ENCODE results near the gene ABCA2. TPM values are rescaled to one million over a fixed set of nuclear protein-coding genes. Genes with fewer than 3 reads are reported as not detected.
A peak's percentile ranks its signal among the peaks of the same experiment; 100 is the strongest.

ABCA2 gene
- total RNA-seq, 1 experiment from 2014 or later = 22.4 TPM

- TF ChIP-seq CTCF (conservative IDR thresholded peaks at IDR 0.05) = no peak
- Histone ChIP-seq H2AFZ (ENCODE audit: low read length) (no peak within 1 kb of the TSS), H2BK5ac (ENCODE audit: insufficient read length, low read length) (no peak within 1 kb of the TSS), H3K9ac (ENCODE audit: extremely low read depth, insufficient read length, low read length) (peak within 1 kb of the TSS; percentile 16), H3K18ac (ENCODE audit: insufficient read length, low read depth, low read length) (peak within 1 kb of the TSS; percentile 32), H2BK120ac (ENCODE audit: low read depth, low read length, poor library complexity, severe bottlenecking) (no peak within 1 kb of the TSS), H4K20me1 (ENCODE audit: control insufficient read depth, insufficient read depth, insufficient read length) (peaks cover 4% of the 10 kb centered on the region), H4K8ac (replicated peaks; ENCODE audit: insufficient read length, low read depth, low read length) (no peak within 1 kb of the TSS), H3K56ac (ENCODE audit: insufficient read length, low read depth, low read length) (no peak within 1 kb of the TSS), H3K27me3 (ENCODE audit: insufficient read depth, low read length) (no peaks in the 10 kb centered on the region), H3K4me1 (ENCODE audit: insufficient read depth, low read length) (peaks cover 7% of the 10 kb centered on the region; the same call in 1 of the 2 replicates), H3T11ph (ENCODE audit: low read length) (no peak within 1 kb of the TSS), H2BK15ac (ENCODE audit: low read depth, low read length) (no peak within 1 kb of the TSS), H3K79me1 (ENCODE audit: insufficient read depth, low read depth, low read length, poor library complexity, severe bottlenecking) (no peaks in the 10 kb centered on the region), H3K4me2 (ENCODE audit: insufficient read depth, insufficient read length, low read length) (peak within 1 kb of the TSS; percentile 35), H3K23ac (ENCODE audit: insufficient read length, low read depth, low read length) (no peak within 1 kb of the TSS), H2BK20ac (ENCODE audit: low read depth, low read length, poor library complexity, severe bottlenecking) (no peak within 1 kb of the TSS), H2AK5ac (ENCODE audit: insufficient read length, low read length) (no peak within 1 kb of the TSS), H3K79me2 (ENCODE audit: insufficient read depth, low read length) (no peaks in the 10 kb centered on the region), H3K14ac (ENCODE audit: insufficient read depth, low read length) (peak within 1 kb of the TSS; percentile 64), H3K9me3 (ENCODE audit: control insufficient read depth, low read depth, low read length) (no peaks in the 10 kb centered on the region), H4K5ac (ENCODE audit: insufficient read length, low read depth, low read length) (no peak within 1 kb of the TSS), H2BK12ac (ENCODE audit: insufficient read length, low read depth, low read length) (peak within 1 kb of the TSS; percentile 25), H3K27ac (ENCODE audit: insufficient read length, low read depth, low read length) (no peak within 1 kb of the TSS), H3K23me2 (ENCODE audit: insufficient read length, low read depth, low read length, poor library complexity, severe bottlenecking) (no peaks in the 10 kb centered on the region), H3K4ac (ENCODE audit: low read depth, low read length) (no peak within 1 kb of the TSS; the same call in 1 of the 2 replicates), H4K91ac (ENCODE audit: insufficient read length, low read depth, low read length) (no peak within 1 kb of the TSS)
- peaks cover 0 to 4% (median 3%) of the 10 kb centered on the region in 3 experiments; a peak in 4 of 7 replicates for H3K36me3 Mint-ChIP-seq (ENCODE audit: insufficient read depth in 1 of 3, low read depth in 3 of 3)
- H3K4me3 Mint-ChIP-seq = peak within 1 kb of the TSS; percentile 58 to 75
- no CpG with 5 or more reads among the region's 74 CpGs for WGBS (ENCODE audit: extremely low coverage, insufficient read length, low lambda C conversion rate)
- H3K27me3 Mint-ChIP-seq (ENCODE audit: low read depth) = peaks cover 5% of the 10 kb centered on the region
- peak; percentile 94 for DNase-seq
- H3K27ac Mint-ChIP-seq = peak within 1 kb of the TSS in 2 of 3 experiments; percentile 8 to 75; a peak in 1 of 7 replicates
- no peaks in the 10 kb centered on the region; a peak in 1 of 5 replicates for H3K9me3 Mint-ChIP-seq
- peaks cover 22 to 31% of the 10 kb centered on the region in 2 experiments for H3K4me1 Mint-ChIP-seq
Measured at GRCh38 chr9:137070201-137070905, 42.3 kb upstream of the ABCA2 start, which contains the start of gene SAPCD2. Gene SAPCD2 (minus strand): TSS chr9:137070557. CDS start chr9:137070460, 97 bp downstream.

Measured in H9 (cell line).